Lung (tissue), 12 donors: ENCODE data around the gene TSEN2. TPM values are rescaled to one million over a fixed set of nuclear protein-coding genes. Genes with fewer than 3 reads are reported as not detected.

Experiments used
- ATAC-seq: fragments of 200-7000 bp; cut with Tn5 transposase; one replicate; pipeline ENCODE4 v1.9.1; 2020; ENCODE audit warnings: moderate number of reproducible peaks; ENCODE audit not compliant: insufficient read depth, low FRiP score
- DNase-seq, 3 donors: peaks; one replicate each; pipeline ENCODE4 v3.0.0-alpha.2; 2013 to 2017
- H3K27ac ChIP-seq, 2 donors: one replicate each; pipeline ENCODE4 v1.5.1; 2013; ENCODE audit warnings: mild to moderate bottlenecking in 2 of 2, moderate library complexity in 2 of 2, control low read depth in 1 of 2, inconsistent platforms in 1 of 2, low read depth in 1 of 2, low read length in 1 of 2
- H3K27me3 ChIP-seq, 3 donors: one replicate each; pipeline ENCODE4 v1.5.1; 2013; ENCODE audit warnings: low read length in 2 of 3; ENCODE audit not compliant: control insufficient read depth in 3 of 3, insufficient read depth in 3 of 3
- H3K36me3 ChIP-seq, 4 donors: one replicate each; pipeline ENCODE4 v1.5.1; 2013; ENCODE audit warnings: low read length in 4 of 4, mild to moderate bottlenecking in 1 of 4, moderate library complexity in 1 of 4; ENCODE audit not compliant: control insufficient read depth in 4 of 4, insufficient read depth in 4 of 4
- H3K4me1 ChIP-seq, 5 donors: one replicate each; pipeline ENCODE4 v1.5.1; 2013; ENCODE audit warnings: low read length in 5 of 5, mild to moderate bottlenecking in 2 of 5, moderate library complexity in 1 of 5; ENCODE audit not compliant: control insufficient read depth in 5 of 5, insufficient read depth in 5 of 5
- H3K4me3 ChIP-seq: one replicate; pipeline ENCODE4 v1.5.1; 2013; ENCODE audit warnings: mild to moderate bottlenecking, control low read depth, moderate library complexity
- H3K9ac ChIP-seq, 2 donors: one replicate each; pipeline ENCODE4 v1.5.1; 2013; ENCODE audit warnings: low read length in 2 of 2, control low read depth in 1 of 2; ENCODE audit not compliant: insufficient read depth in 1 of 2
- H3K9me3 ChIP-seq, 4 donors: one replicate each; pipeline ENCODE4 v1.5.1; 2013; ENCODE audit warnings: low read length in 3 of 4, mild to moderate bottlenecking in 1 of 4, moderate library complexity in 1 of 4; ENCODE audit not compliant: control insufficient read depth in 4 of 4, insufficient read depth in 3 of 4
- CTCF ChIP-seq: IDR thresholded peaks from 2 replicates; pipeline ENCODE4 v1.5.1; 2012; ENCODE audit warnings: mild to moderate bottlenecking; ENCODE audit errors: control extremely low read depth, extremely low read depth
- WGBS, 2 donors: extraction: QIAGEN DNeasy Blood & Tissue Kit; methylation state at CpG; one replicate each; pipeline ENCODE4 v1.1.7; 2013; 5-methylcytosine and 5-hydroxymethylcytosine counted together
- polyA plus RNA-seq, 2 donors: library from polyadenylated mRNA; stranded (reverse); fragments of 200-250 nt; gene quantifications; one replicate each; pipeline ENCODE4 v1.2.1, GENCODE V29; 2013
- total RNA-seq, 2 donors: library from RNA; depleted of rRNA in 1 of 2; stranded (reverse); fragments of >200 nt in 1 of 2; gene quantifications; one replicate each; pipeline ENCODE4 v1.2.1, GENCODE V29; 2014 to 2021
- donor health status: control.
- donor health status: control.
- donor health status: Bipolar disorder and iron deficiency.
- donor health status: healthy.
- donor health status: DM: yes; HTN: yes; CAD: no.

TSEN2 gene
- total and polyA plus RNA-seq, 4 donors: 9.0 to 16.7 (median 15.6) TPM

GRCh38 chr3:12549971-12550760 is 65.9 kb downstream of the TSEN2 start:
- Histone ChIP-seq H3K4me1 (peaks cover 0 to 2% (median 0%) of the 10 kb centered on the region in 5 donors), H3K4me3 (no peak overlapping the region), H3K9me3 (no peaks in the 10 kb centered on the region), H3K27me3 (no peaks in the 10 kb centered on the region), H3K9ac (no peak overlapping the region), H3K27ac (no peak overlapping the region), H3K36me3 (no peaks in the 10 kb centered on the region)
- no peak for DNase-seq
- WGBS, 2 donors: 69 to 73% methylated on average over 7 of the region's 7 CpGs
- no peak for ATAC-seq
- TF ChIP-seq CTCF: no peak

- no peaks in the 10 kb centered on the region for H3K9me3 ChIP-seq
- H3K9ac ChIP-seq: peak overlapping the region; percentile 68 to 87
- no peak overlapping the region for H3K27ac ChIP-seq
- DNase-seq (peak; percentile 29 to 73 (median 63)), ATAC-seq (no peak)
- peaks cover 4 to 16% (median 6%) of the 10 kb centered on the region in 5 donors for H3K4me1 ChIP-seq
- no peaks in the 10 kb centered on the region for H3K27me3 ChIP-seq
- TF ChIP-seq CTCF: no peak
- 7 to 12% methylated on average over 26 of the region's 26 CpGs for WGBS, 2 donors
- H3K36me3 ChIP-seq: no peaks in the 10 kb centered on the region
- H3K4me3 ChIP-seq: peak overlapping the region; percentile 15
Observed at GRCh38 chr3:12553921-12554391, 69.7 kb downstream of the TSEN2 start.

- H3K4me1 ChIP-seq: peaks cover 5 to 24% (median 11%) of the 10 kb centered on the region in 5 donors
- H3K36me3 ChIP-seq: no peaks in the 10 kb centered on the region
- H3K9me3 ChIP-seq: no peaks in the 10 kb centered on the region
- DNase-seq (no peak), ATAC-seq (no peak)
- H3K9ac ChIP-seq: peak overlapping the region; percentile 53 to 89
- TF ChIP-seq CTCF: no peak
- H3K4me3 ChIP-seq: peak overlapping the region; percentile 59
- 3% methylated on average over 8 of the region's 8 CpGs for WGBS, 2 donors
- H3K27me3 ChIP-seq: no peaks in the 10 kb centered on the region
- H3K27ac ChIP-seq: peak overlapping the region; percentile 79 to 85
Observed at GRCh38 chr3:12556314-12556689, 72.0 kb downstream of the TSEN2 start.
